GM12878 (cell line): Measurements from ENCODE around the gene MAPK8.

Source experiments
- BCL11A ChIP-seq: IDR thresholded peaks from 2 replicates; pipeline ENCODE4 v1.6.1; 2011; ENCODE audit warnings: low read depth, low read length
- HDAC6 ChIP-seq: fragments of 200-600 bp; sonication (generic); IDR thresholded peaks from one replicate; pipeline ENCODE4 v1.8.0; 2017; ENCODE audit warnings: antibody characterized with exemption; ENCODE audit not compliant: unreplicated experiment
- NFYB ChIP-seq: IDR thresholded peaks from 2 replicates; pipeline ENCODE4 v1.6.1; 2011; ENCODE audit warnings: low read depth, mild to moderate bottlenecking, low read length, improper control_type of control experiment, moderate library complexity; ENCODE audit not compliant: insufficient read depth
- NR2C2 ChIP-seq: IDR thresholded peaks from 2 replicates; pipeline ENCODE4 v1.6.1; 2011; ENCODE audit warnings: borderline replicate concordance, low read depth; ENCODE audit not compliant: control insufficient read depth, insufficient read length
- PAX5 ChIP-seq: IDR thresholded peaks from 2 replicates; pipeline ENCODE4 v1.6.1; 2011; ENCODE audit warnings: low read depth, low read length, borderline replicate concordance
- POLR2A ChIP-seq: IDR thresholded peaks from 2 replicates; pipeline ENCODE4 v1.6.1; 2011; ENCODE audit warnings: low read depth, mild to moderate bottlenecking, low read length
- SIN3A ChIP-seq: IDR thresholded peaks from 2 replicates; pipeline ENCODE4 v1.6.1; 2012; ENCODE audit warnings: low read depth, low read length, improper control_type of control experiment
- SUZ12 ChIP-seq: fragments of 200-600 bp; sonication (generic); IDR thresholded peaks from one replicate; pipeline ENCODE4 v1.6.1; 2018; ENCODE audit warnings: antibody characterized with exemption, mild to moderate bottlenecking; ENCODE audit not compliant: unreplicated experiment
- TAF1 ChIP-seq: IDR thresholded peaks from 2 replicates; pipeline ENCODE4 v1.6.1; 2011; ENCODE audit warnings: mild to moderate bottlenecking, low read depth, low read length, borderline replicate concordance
- TF ChIP-seq, protein P1 (sequence below), 3 experiments: IDR thresholded peaks in 2 of 3; conservative IDR thresholded peaks in 1 of 3; 2 replicates each; pipeline ENCODE4 v1.5.1; 2011; ENCODE audit warnings: low read depth in 3 of 3, low read length in 3 of 3, mild to moderate bottlenecking in 3 of 3, control low read depth in 2 of 3, moderate library complexity in 2 of 3, inconsistent platforms in 1 of 3, mixed read lengths in 1 of 3; ENCODE audit not compliant: control insufficient read depth in 2 of 3, insufficient read depth in 1 of 3; ENCODE audit errors: extremely low read depth in 1 of 3
- TF ChIP-seq, protein P2 (sequence below): fragments of 450-650 bp; IDR thresholded peaks from 2 replicates; pipeline ENCODE4 v1.6.1; 2017; ENCODE audit warnings: mild to moderate bottlenecking, moderate library complexity

DNA sequence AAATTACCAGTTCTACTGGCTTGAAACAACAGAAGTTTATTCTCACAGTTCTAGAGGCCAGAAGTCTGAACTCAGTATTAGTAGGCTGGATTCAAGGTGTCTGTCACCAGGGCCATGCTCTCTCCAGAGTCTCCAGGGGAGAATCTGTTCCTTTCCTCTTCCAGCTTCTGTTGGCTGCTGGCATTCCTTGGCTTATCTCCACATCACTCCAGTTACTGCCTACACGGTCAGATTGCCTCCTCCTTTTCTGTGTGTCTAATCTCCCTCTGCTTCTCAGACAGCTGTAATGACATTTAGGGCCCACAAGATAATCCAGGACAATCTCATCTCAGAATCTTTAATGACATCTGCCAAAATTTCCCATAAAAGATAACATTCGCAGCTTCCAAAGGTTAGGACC lies 36.6 kb downstream of the MAPK8 start:
- no peak for TF ChIP-seq BCL11A
- TF ChIP-seq SIN3A, result no peak
- no peak for TF ChIP-seq TAF1
- no peak for TF ChIP-seq NR2C2
- no peak for TF ChIP-seq SUZ12
- no peak for TF ChIP-seq PAX5
- TF ChIP-seq NFYB, result no peak
- TF ChIP-seq POLR2A, result no peak
- TF ChIP-seq, protein P1, sequence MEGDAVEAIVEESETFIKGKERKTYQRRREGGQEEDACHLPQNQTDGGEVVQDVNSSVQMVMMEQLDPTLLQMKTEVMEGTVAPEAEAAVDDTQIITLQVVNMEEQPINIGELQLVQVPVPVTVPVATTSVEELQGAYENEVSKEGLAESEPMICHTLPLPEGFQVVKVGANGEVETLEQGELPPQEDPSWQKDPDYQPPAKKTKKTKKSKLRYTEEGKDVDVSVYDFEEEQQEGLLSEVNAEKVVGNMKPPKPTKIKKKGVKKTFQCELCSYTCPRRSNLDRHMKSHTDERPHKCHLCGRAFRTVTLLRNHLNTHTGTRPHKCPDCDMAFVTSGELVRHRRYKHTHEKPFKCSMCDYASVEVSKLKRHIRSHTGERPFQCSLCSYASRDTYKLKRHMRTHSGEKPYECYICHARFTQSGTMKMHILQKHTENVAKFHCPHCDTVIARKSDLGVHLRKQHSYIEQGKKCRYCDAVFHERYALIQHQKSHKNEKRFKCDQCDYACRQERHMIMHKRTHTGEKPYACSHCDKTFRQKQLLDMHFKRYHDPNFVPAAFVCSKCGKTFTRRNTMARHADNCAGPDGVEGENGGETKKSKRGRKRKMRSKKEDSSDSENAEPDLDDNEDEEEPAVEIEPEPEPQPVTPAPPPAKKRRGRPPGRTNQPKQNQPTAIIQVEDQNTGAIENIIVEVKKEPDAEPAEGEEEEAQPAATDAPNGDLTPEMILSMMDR (IDR thresholded peaks at IDR 0.05 in 2 of 3, conservative IDR thresholded peaks at IDR 0.05 in 1 of 3; ENCODE audit: control insufficient read depth in 2 of 3, extremely low read depth in 1 of 3, insufficient read depth in 1 of 3, low read depth in 3 of 3, low read length in 3 of 3), result no peak
- no peak for TF ChIP-seq HDAC6
- TF ChIP-seq, protein P2, sequence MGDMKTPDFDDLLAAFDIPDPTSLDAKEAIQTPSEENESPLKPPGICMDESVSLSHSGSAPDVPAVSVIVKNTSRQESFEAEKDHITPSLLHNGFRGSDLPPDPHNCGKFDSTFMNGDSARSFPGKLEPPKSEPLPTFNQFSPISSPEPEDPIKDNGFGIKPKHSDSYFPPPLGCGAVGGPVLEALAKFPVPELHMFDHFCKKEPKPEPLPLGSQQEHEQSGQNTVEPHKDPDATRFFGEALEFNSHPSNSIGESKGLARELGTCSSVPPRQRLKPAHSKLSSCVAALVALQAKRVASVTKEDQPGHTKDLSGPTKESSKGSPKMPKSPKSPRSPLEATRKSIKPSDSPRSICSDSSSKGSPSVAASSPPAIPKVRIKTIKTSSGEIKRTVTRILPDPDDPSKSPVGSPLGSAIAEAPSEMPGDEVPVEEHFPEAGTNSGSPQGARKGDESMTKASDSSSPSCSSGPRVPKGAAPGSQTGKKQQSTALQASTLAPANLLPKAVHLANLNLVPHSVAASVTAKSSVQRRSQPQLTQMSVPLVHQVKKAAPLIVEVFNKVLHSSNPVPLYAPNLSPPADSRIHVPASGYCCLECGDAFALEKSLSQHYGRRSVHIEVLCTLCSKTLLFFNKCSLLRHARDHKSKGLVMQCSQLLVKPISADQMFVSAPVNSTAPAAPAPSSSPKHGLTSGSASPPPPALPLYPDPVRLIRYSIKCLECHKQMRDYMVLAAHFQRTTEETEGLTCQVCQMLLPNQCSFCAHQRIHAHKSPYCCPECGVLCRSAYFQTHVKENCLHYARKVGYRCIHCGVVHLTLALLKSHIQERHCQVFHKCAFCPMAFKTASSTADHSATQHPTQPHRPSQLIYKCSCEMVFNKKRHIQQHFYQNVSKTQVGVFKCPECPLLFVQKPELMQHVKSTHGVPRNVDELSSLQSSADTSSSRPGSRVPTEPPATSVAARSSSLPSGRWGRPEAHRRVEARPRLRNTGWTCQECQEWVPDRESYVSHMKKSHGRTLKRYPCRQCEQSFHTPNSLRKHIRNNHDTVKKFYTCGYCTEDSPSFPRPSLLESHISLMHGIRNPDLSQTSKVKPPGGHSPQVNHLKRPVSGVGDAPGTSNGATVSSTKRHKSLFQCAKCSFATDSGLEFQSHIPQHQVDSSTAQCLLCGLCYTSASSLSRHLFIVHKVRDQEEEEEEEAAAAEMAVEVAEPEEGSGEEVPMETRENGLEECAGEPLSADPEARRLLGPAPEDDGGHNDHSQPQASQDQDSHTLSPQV, result no peak
